K562 (cell line): ENCODE measurements around the gene C1orf105. TPM values are rescaled to one million over a fixed set of nuclear protein-coding genes. Genes with fewer than 3 reads are reported as not detected.
A peak's percentile ranks its signal among the peaks of the same experiment; 100 is the strongest.

ENCODE experiments used
- BRD9 ChIP-seq: fragments of 450-650 bp; IDR thresholded peaks from 2 replicates; pipeline ENCODE4 v1.6.1; 2018; ENCODE audit warnings: low read depth; ENCODE audit not compliant: partially characterized antibody
- CBFA2T2 ChIP-seq: fragments of 450-650 bp; conservative IDR thresholded peaks from 2 replicates; pipeline ENCODE4 v1.6.1; 2017; ENCODE audit warnings: mild to moderate bottlenecking
- CBX3 ChIP-seq, 2 experiments: IDR thresholded peaks; 1 replicate in 1 of 2; 2 replicates in 1 of 2; pipeline ENCODE4 v1.6.1; 2012; ENCODE audit warnings: inconsistent platforms in 2 of 2, low read length in 2 of 2, borderline replicate concordance in 1 of 2, control low read depth in 1 of 2
- CGGBP1 ChIP-seq: fragments of 250-450 bp; sonication (Bioruptor Pico); IDR thresholded peaks from 2 replicates; pipeline ENCODE4 v1.9.0; 2021; ENCODE audit warnings: mild to moderate bottlenecking
- HDAC8 ChIP-seq: fragments of 450-650 bp; IDR thresholded peaks from 2 replicates; pipeline ENCODE4 v1.6.1; 2016; ENCODE audit warnings: mild to moderate bottlenecking, missing genetic modification characterization, moderate library complexity, missing compliant biosample characterization
- HMG20B ChIP-seq: fragments of 250-450 bp; sonication (Bioruptor Pico); IDR thresholded peaks from 2 replicates; pipeline ENCODE4 v1.5.0; 2021; ENCODE audit warnings: mild to moderate bottlenecking
- L3MBTL2 ChIP-seq: fragments of 450-650 bp; IDR thresholded peaks from 2 replicates; pipeline ENCODE4 v1.6.1; 2016; ENCODE audit warnings: mild to moderate bottlenecking, moderate library complexity
- RBM14 ChIP-seq: fragments of 200-400 bp; formaldehyde crosslinking; IDR thresholded peaks from 2 replicates; pipeline ENCODE4 v1.6.1; 2018; ENCODE audit warnings: low read depth, mild to moderate bottlenecking, low read length, moderate library complexity, borderline replicate concordance; ENCODE audit not compliant: insufficient read depth
- SETDB1 ChIP-seq: IDR thresholded peaks from one replicate; pipeline ENCODE4 v1.6.1; 2012; ENCODE audit warnings: low read length, control low read depth, inconsistent platforms
- SIN3A ChIP-seq, 2 experiments: fragments of 150-350 bp in 1 of 2; IDR thresholded peaks; 2 replicates each; pipeline ENCODE4 v1.6.1; 2011 to 2016; ENCODE audit warnings: borderline replicate concordance in 2 of 2, low read depth in 2 of 2, low read length in 2 of 2, mild to moderate bottlenecking in 2 of 2, moderate library complexity in 2 of 2; ENCODE audit not compliant: control insufficient read depth in 1 of 2
- ZNF609 ChIP-seq: sonication (generic); formaldehyde crosslinking; IDR thresholded peaks from 2 replicates; pipeline ENCODE4 v1.8.1; 2023; ENCODE audit warnings: missing genetic modification reagents, mild to moderate bottlenecking, borderline replicate concordance
- ZNF740 ChIP-seq, 3 experiments: fragments of 200-800 bp in 1 of 3; sonication (Bioruptor generic) in 1 of 3; sonication (generic) in 1 of 3; formaldehyde crosslinking in 1 of 3; IDR thresholded peaks; 2 replicates each; pipeline versions ENCODE4 v1.6.1 to v1.8.0; 2016 to 2022; ENCODE audit warnings: mild to moderate bottlenecking in 2 of 3, missing compliant biosample characterization in 2 of 3, missing genetic modification characterization in 2 of 3, missing genetic modification reagents in 1 of 3
- polyA plus RNA-seq, 8 experiments: library from polyadenylated mRNA; depleted of rRNA in 4 of 8; stranded (reverse) in 5 of 8; unstranded in 3 of 8; fragments of >200 nt; fragmentation: Nextera tagmentation in 2 of 8; fragmentation: Illumina TruSeq in 1 of 8; extraction: Ambion mirVana in 2 of 8; extraction: Trizol in 1 of 8; gene quantifications; 2 replicates each; pipeline versions ENCODE4 v1.2.1 to v1.2.3, GENCODE V29; 2011 to 2014; ENCODE audit warnings: inconsistent platforms in 1 of 8, missing spikeins in 1 of 8
- total RNA-seq, 7 experiments: library from RNA; depleted of rRNA in 6 of 7; stranded (reverse); fragments of >200 nt in 6 of 7; fragmentation: Illumina TruSeq in 2 of 7; extraction: Trizol in 2 of 7; gene quantifications; 2 replicates each; pipeline versions ENCODE4 v1.2.1 to v1.2.3, GENCODE V29; 2011 to 2021; ENCODE audit warnings: low replicate concordance in 1 of 7
- TF ChIP-seq, protein P1 (sequence below): fragments of 250-450 bp; sonication (Bioruptor Pico); IDR thresholded peaks from 2 replicates; pipeline ENCODE4 v1.8.0; 2022; ENCODE audit warnings: moderate library complexity, mild to moderate bottlenecking, inconsistent platforms
- TF ChIP-seq, protein P2 (sequence below): fragments of 200-800 bp; sonication (Bioruptor generic); IDR thresholded peaks from 2 replicates; pipeline ENCODE4 v1.6.1; 2016; ENCODE audit warnings: missing genetic modification characterization, missing compliant biosample characterization

C1orf105 gene
- total and polyA plus RNA-seq, 9 of the 15 experiments (the other 6 are each of a cell fraction or from before 2014, with no cell fraction given), result 0.08 TPM; not detected in 8

DNA sequence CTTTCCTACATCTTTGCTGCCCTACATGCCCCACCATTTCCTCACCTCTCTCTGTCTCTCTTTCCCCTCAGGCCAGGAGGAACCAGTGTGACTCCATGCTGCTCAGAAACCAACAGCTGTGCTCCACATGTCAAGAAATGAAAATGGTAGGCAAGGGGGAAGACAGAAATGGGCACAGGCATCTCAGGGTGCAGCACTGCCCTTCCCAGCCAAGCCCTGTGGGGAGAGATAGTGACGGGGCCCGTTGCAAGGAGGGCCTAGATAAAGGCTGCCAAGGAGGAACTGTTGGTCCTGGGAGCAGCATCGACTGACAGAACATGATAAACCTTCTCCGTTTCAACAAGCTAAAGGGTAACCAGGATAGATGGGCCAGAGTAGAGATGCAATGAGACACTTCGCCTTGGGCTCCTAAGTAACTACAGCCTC is 35.9 kb downstream of the C1orf105 start (continued):
- no peak for TF ChIP-seq HDAC8 (tag)
- TF ChIP-seq L3MBTL2, result no peak
- TF ChIP-seq CBFA2T2, result peak; percentile 94
- no peak for TF ChIP-seq ZNF609
- TF ChIP-seq HMG20B (CRISPR knock-in tag), result no peak
- TF ChIP-seq RBM14, result no peak
- no peak for TF ChIP-seq BRD9
- TF ChIP-seq ZNF740 (CRISPR knock-in tag; IDR thresholded peaks at IDR 0.05), result no peak
- peak in 1 of 2 experiments; percentile 80; a peak in 1 of 4 replicates for TF ChIP-seq ZNF740 (tag; IDR thresholded peaks at IDR 0.05)
- TF ChIP-seq SIN3A (IDR thresholded peaks at IDR 0.05; ENCODE audit: borderline replicate concordance in 2 of 2, control insufficient read depth in 1 of 2, low read depth in 2 of 2, low read length in 2 of 2), result no peak
- TF ChIP-seq, protein P1, sequence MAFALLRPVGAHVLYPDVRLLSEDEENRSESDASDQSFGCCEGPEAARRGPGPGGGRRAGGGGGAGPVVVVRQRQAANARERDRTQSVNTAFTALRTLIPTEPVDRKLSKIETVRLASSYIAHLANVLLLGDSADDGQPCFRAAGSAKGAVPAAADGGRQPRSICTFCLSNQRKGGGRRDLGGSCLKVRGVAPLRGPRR (CRISPR knock-in tag), result 0 out of 2 replicates have a peak, but pooled peaks have one; percentile 64
- TF ChIP-seq, protein P2, sequence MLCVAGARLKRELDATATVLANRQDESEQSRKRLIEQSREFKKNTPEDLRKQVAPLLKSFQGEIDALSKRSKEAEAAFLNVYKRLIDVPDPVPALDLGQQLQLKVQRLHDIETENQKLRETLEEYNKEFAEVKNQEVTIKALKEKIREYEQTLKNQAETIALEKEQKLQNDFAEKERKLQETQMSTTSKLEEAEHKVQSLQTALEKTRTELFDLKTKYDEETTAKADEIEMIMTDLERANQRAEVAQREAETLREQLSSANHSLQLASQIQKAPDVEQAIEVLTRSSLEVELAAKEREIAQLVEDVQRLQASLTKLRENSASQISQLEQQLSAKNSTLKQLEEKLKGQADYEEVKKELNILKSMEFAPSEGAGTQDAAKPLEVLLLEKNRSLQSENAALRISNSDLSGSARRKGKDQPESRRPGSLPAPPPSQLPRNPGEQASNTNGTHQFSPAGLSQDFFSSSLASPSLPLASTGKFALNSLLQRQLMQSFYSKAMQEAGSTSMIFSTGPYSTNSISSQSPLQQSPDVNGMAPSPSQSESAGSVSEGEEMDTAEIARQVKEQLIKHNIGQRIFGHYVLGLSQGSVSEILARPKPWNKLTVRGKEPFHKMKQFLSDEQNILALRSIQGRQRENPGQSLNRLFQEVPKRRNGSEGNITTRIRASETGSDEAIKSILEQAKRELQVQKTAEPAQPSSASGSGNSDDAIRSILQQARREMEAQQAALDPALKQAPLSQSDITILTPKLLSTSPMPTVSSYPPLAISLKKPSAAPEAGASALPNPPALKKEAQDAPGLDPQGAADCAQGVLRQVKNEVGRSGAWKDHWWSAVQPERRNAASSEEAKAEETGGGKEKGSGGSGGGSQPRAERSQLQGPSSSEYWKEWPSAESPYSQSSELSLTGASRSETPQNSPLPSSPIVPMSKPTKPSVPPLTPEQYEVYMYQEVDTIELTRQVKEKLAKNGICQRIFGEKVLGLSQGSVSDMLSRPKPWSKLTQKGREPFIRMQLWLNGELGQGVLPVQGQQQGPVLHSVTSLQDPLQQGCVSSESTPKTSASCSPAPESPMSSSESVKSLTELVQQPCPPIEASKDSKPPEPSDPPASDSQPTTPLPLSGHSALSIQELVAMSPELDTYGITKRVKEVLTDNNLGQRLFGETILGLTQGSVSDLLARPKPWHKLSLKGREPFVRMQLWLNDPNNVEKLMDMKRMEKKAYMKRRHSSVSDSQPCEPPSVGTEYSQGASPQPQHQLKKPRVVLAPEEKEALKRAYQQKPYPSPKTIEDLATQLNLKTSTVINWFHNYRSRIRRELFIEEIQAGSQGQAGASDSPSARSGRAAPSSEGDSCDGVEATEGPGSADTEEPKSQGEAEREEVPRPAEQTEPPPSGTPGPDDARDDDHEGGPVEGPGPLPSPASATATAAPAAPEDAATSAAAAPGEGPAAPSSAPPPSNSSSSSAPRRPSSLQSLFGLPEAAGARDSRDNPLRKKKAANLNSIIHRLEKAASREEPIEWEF, result peak; percentile 88
- TF ChIP-seq SETDB1, result no peak
- TF ChIP-seq CBX3 (IDR thresholded peaks at IDR 0.05; ENCODE audit: borderline replicate concordance in 1 of 2, low read length in 2 of 2), result peak in 1 of 2 experiments; percentile 39; a peak in 1 of 3 replicates
- no peak for TF ChIP-seq CGGBP1
